ENCODE results near the gene CDH3. TPM values are rescaled to one million over a fixed set of nuclear protein-coding genes. Genes with fewer than 3 reads are reported as not detected.

CDH3 gene
- total and polyA plus RNA-seq, 2 experiments from 2014 or later, result 78.0 to 210 TPM

- TF ChIP-seq ZNF462 (CRISPR knock-in tag; IDR thresholded peaks at IDR 0.05), result no peak
- TF ChIP-seq CREB1 (CRISPR knock-in tag; IDR thresholded peaks at IDR 0.05; ENCODE audit: low read depth), result no peak
- TF ChIP-seq ZNF114 (CRISPR knock-in tag; IDR thresholded peaks at IDR 0.05), result no peak
- no peak for TF ChIP-seq STAT1 (IDR thresholded peaks at IDR 0.05; ENCODE audit: unreplicated experiment)
These were observed 11.6 kb downstream of the CDH3 start (continued) for GRCh38 chr16:68656751-68657150.

GRCh38 chr16:68658341-68658973, 13.3 kb downstream of the CDH3 start:
- H3F3A ChIP-seq (replicated peaks; ENCODE audit: low read depth), result 0 out of 2 replicates have a peak, but pooled peaks cover 3% of the 10 kb centered on the region
- no peaks in the 10 kb centered on the region for H3K36me3 ChIP-seq (ENCODE audit: insufficient read depth)
- Mint-ChIP-seq H3K27me3 (ENCODE audit: insufficient read depth, low read depth, poor library complexity) (peaks cover 3% of the 10 kb centered on the region), H3K4me1 (peaks cover 19% of the 10 kb centered on the region), H3K9me3 (no peaks in the 10 kb centered on the region), H3K4me3 (no peak overlapping the region), H3K27ac (peak overlapping the region; percentile 58; the same call in 1 of the 2 replicates), H3K36me3 (ENCODE audit: low read depth) (peaks cover 24% of the 10 kb centered on the region)
- H3K9me2 ChIP-seq (ENCODE audit: insufficient read depth), result no peaks in the 10 kb centered on the region
- TF ChIP-seq CTCF (conservative IDR thresholded peaks at IDR 0.05; ENCODE audit: low read depth in 2 of 2) (no peak), ETS1 (IDR thresholded peaks at IDR 0.05) (no peak), ZNF114 (CRISPR knock-in tag; IDR thresholded peaks at IDR 0.05) (no peak), NANOG (IDR thresholded peaks at IDR 0.05; ENCODE audit: borderline replicate concordance) (no peak)
- H4K20me1 ChIP-seq (replicated peaks; ENCODE audit: insufficient read depth), result peaks cover 24% of the 10 kb centered on the region
- ATAC-seq, result peak; percentile 20; the same call in 2 of the 3 replicates
- no peaks in the 10 kb centered on the region for H3K27me3 ChIP-seq (ENCODE audit: insufficient read depth)
- no peak for DNase-seq (ENCODE audit: low spot score)
- H3K27ac ChIP-seq (ENCODE audit: low read depth), result peak overlapping the region; percentile 50
- H2AFZ ChIP-seq, result no peak overlapping the region
- H3K4me1 ChIP-seq (ENCODE audit: insufficient read depth), result peaks cover 13% of the 10 kb centered on the region
- H3K79me2 ChIP-seq (replicated peaks; ENCODE audit: insufficient read depth), result peaks cover 97% of the 10 kb centered on the region
- H3K4me2 ChIP-seq, result no peak overlapping the region
- no peak overlapping the region for H3K4me3 ChIP-seq

Data from GM23338 (cell line).